ENCODE measurements around the gene LIAS.
A peak's percentile ranks its signal among the peaks of the same experiment; 100 is the strongest.
"Not testable (repeated sequence)": the region's sequence is repeated elsewhere in the genome, so short reads cannot be mapped to it uniquely, and the experiment has no call there.

Gene LIAS

DNA sequence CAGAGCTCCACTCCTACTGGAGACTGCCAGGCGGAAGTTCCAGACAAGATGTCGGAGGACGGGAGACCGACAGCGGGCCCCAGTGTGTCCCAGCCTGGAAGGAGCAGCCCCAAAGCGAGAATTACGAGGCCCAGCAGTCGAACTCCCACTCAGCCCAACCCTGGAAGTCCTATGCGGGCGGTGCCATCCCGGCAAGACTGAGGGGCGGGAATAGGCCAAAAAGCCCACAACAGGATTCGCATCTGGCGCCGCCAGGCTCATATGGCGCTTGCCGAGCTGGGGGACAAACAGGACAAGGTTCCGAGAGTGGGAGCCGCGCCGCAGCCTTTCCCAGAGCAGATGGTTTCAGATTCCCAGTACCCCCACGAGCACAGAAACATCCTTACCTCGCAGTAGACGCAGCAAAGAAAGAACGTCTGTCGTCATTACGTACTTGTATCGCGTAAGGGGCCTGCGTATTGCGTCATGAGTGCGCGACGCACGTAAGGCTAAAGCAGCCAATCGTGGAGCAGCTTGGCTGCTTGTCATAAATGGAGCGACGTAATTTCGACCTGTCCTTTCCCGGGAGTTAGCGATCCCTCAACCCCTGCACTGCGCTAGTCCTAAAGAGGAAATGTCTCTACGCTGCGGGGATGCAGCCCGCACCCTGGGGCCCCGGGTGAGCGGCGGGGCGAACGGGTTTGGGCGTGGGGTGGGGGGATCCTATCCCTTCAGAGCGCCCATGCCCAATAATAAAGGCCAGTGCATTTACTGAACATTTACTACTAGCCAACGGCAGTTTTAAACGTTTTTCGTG lies at the start of gene LIAS, which contains the start of gene RPL9 (continued):
- TF ChIP-seq, protein P1, sequence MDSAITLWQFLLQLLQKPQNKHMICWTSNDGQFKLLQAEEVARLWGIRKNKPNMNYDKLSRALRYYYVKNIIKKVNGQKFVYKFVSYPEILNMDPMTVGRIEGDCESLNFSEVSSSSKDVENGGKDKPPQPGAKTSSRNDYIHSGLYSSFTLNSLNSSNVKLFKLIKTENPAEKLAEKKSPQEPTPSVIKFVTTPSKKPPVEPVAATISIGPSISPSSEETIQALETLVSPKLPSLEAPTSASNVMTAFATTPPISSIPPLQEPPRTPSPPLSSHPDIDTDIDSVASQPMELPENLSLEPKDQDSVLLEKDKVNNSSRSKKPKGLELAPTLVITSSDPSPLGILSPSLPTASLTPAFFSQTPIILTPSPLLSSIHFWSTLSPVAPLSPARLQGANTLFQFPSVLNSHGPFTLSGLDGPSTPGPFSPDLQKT (IDR thresholded peaks at IDR 0.05; ENCODE audit: borderline replicate concordance, low read depth, low read length), result no peak
- TF ChIP-seq ZNF423 (tag by site-specific recombination; IDR thresholded peaks at IDR 0.05) (peak; percentile 99), ZNF449 (tag by site-specific recombination; IDR thresholded peaks at IDR 0.05) (no peak)

- TF ChIP-seq ZNF157 (tag by site-specific recombination; IDR thresholded peaks at IDR 0.05) (no peak), ZNF701 (tag by site-specific recombination; IDR thresholded peaks at IDR 0.05) (no peak), ZNF654 (tag by site-specific recombination; IDR thresholded peaks at IDR 0.05; ENCODE audit: low read depth) (0 out of 2 replicates have a peak, but pooled peaks have one; percentile 18)
- no peak overlapping the region for H3K27ac ChIP-seq (ENCODE audit: extremely low read depth, low read depth, low read length)
- POLR2A ChIA-PET, result no interaction called here
- H3K4me1 ChIP-seq (ENCODE audit: control insufficient read depth, insufficient read depth, low read length), result no peaks in the 10 kb centered on the region
- H3K4me3 ChIP-seq (ENCODE audit: low read depth, low read length), result no peak overlapping the region
- CTCF ChIA-PET, result interaction anchor here (0.7 kb wide), 1 partner anchor 637 kb away, joined by 3 read pairs; no protein-coding TSS in a partner anchor
- no peaks in the 10 kb centered on the region for H3K36me3 ChIP-seq (ENCODE audit: control insufficient read depth in 2 of 2, insufficient read depth in 1 of 2, low read length in 2 of 2)
- H3K9me3 ChIP-seq (ENCODE audit: control insufficient read depth, insufficient read depth, low read depth, low read length), result no peaks in the 10 kb centered on the region
Observed at GRCh38 chr4:39410415-39410814, 48.4 kb upstream of the LIAS start.

GRCh38 chr4:39411561-39411960 lies 47.3 kb upstream of the LIAS start:
- CTCF ChIA-PET; H3K27ac ChIP-seq (ENCODE audit: extremely low read depth, low read depth, low read length); H3K4me3 ChIP-seq (ENCODE audit: low read depth, low read length): not testable (repeated sequence)

DNA sequence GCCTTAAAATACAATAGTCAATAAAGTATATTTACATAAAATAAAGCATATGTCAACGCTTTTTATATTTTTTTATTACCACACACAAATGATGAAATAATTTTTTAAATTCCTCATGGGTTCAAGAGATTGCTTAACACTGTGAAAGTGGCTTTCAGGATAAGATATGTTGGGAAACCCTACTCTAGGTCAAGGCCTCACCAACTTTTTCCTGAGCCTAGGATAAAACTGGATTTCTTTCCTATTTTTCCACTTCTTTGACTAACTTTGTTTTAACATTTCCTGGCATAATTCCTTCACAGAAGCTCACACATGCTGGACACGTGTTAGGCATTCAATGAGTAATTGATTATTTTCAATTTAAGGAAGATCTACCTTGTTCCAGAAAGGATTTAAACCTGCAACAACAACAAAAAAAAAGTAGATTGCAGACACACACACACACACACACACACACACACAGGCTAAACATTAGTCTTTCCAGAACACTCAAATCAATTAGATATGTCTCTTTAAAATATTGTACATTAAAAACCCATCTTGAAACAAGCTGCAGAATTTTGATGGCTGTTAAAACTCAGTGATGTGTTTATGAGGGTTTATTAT lies 43.1 kb upstream of the LIAS start:
- Histone ChIP-seq H3K4me1 (ENCODE audit: control insufficient read depth, insufficient read depth, low read length) (no peaks in the 10 kb centered on the region), H3K36me3 (ENCODE audit: control insufficient read depth in 2 of 2, insufficient read depth in 1 of 2, low read length in 2 of 2) (no peaks in the 10 kb centered on the region), H3K27ac (ENCODE audit: extremely low read depth, low read depth, low read length) (no peak overlapping the region), H3K9me3 (ENCODE audit: control insufficient read depth, insufficient read depth, low read depth, low read length) (no peaks in the 10 kb centered on the region), H3K4me3 (ENCODE audit: low read depth, low read length) (no peak overlapping the region)
- no peak for TF ChIP-seq ZNF426 (tag by site-specific recombination; IDR thresholded peaks at IDR 0.05)
- TF ChIP-seq ZNF555 (tag by site-specific recombination; conservative IDR thresholded peaks at IDR 0.05), result no peak
- no peak for TF ChIP-seq ZNF302 (tag by site-specific recombination; IDR thresholded peaks at IDR 0.05; ENCODE audit: low read depth)
- TF ChIP-seq ZNF76 (tag by site-specific recombination; IDR thresholded peaks at IDR 0.05; ENCODE audit: borderline replicate concordance, low read depth), result no peak
- TF ChIP-seq ZNF19 (tag by site-specific recombination; IDR thresholded peaks at IDR 0.05; ENCODE audit: low read depth), result no peak
- TF ChIP-seq, protein P2, sequence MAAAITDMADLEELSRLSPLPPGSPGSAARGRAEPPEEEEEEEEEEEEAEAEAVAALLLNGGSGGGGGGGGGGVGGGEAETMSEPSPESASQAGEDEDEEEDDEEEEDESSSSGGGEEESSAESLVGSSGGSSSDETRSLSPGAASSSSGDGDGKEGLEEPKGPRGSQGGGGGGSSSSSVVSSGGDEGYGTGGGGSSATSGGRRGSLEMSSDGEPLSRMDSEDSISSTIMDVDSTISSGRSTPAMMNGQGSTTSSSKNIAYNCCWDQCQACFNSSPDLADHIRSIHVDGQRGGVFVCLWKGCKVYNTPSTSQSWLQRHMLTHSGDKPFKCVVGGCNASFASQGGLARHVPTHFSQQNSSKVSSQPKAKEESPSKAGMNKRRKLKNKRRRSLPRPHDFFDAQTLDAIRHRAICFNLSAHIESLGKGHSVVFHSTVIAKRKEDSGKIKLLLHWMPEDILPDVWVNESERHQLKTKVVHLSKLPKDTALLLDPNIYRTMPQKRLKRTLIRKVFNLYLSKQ (tag by site-specific recombination; IDR thresholded peaks at IDR 0.05; ENCODE audit: borderline replicate concordance), result no peak
- no peak for TF ChIP-seq ZBTB44 (tag by site-specific recombination; IDR thresholded peaks at IDR 0.05)
- no peak for TF ChIP-seq ZNF433 (tag by site-specific recombination; IDR thresholded peaks at IDR 0.05; ENCODE audit: low read depth)
- TF ChIP-seq ZNF449 (tag by site-specific recombination; IDR thresholded peaks at IDR 0.05), result no peak
- no peak for TF ChIP-seq SCRT1 (tag by site-specific recombination; IDR thresholded peaks at IDR 0.05; ENCODE audit: borderline replicate concordance)
- TF ChIP-seq ZNF624 (tag by site-specific recombination; IDR thresholded peaks at IDR 0.05), result no peak
- no peak for TF ChIP-seq ZNF292 (tag by site-specific recombination; IDR thresholded peaks at IDR 0.05; ENCODE audit: borderline replicate concordance, low read depth)
- no peak for TF ChIP-seq SALL2 (tag by site-specific recombination; IDR thresholded peaks at IDR 0.05; ENCODE audit: borderline replicate concordance)
- CTCF ChIA-PET, result interaction anchor here (0.6 to 1.2 kb wide), 2 partner anchors 11 to 14 kb away, joined by 3 read pairs; no protein-coding TSS in a partner anchor
- POLR2A ChIA-PET, result no interaction called here

More at GRCh38 chr4:39411561-39411960, 47.3 kb upstream of the LIAS start:
- H3K9me3 ChIP-seq (ENCODE audit: control insufficient read depth, insufficient read depth, low read depth, low read length); H3K36me3 ChIP-seq (ENCODE audit: control insufficient read depth in 2 of 2, insufficient read depth in 1 of 2, low read length in 2 of 2); POLR2A ChIA-PET; H3K4me1 ChIP-seq (ENCODE audit: control insufficient read depth, insufficient read depth, low read length): not testable (repeated sequence)
